A673 (cell line): ENCODE measurements around the gene DGKD. TPM values are rescaled to one million over a fixed set of nuclear protein-coding genes. Genes with fewer than 3 reads are reported as not detected.

Experiments used
- Bru-seq: library from RNA; stranded (reverse); fragments of 400-500 nt; gene quantifications from one replicate; lab custom pipeline; 2021; lab: Mats Ljungman, UMichigan
- BruChase-seq, 2 experiments: library from RNA; stranded (reverse); fragments of 400-500 nt; gene quantifications; one replicate each; lab custom pipeline; 2021; lab: Mats Ljungman, UMichigan
- BruUV-seq: library from RNA; stranded (reverse); fragments of 400-500 nt; replicated peaks from 2 replicates; lab custom pipeline; 2021; lab: Mats Ljungman, UMichigan
- CTCF ChIA-PET: fragments of 300-600 bp; sonication (Branson Sonifier 250); formaldehyde crosslinking; loops from one replicate; lab custom pipeline; 2022; ENCODE audit warnings: antibody characterized with exemption; lab: Charles Lee
- POLR2A ChIA-PET: fragments of 300-600 bp; sonication (Branson Sonifier 250); formaldehyde crosslinking; loops from one replicate; lab custom pipeline; 2022; ENCODE audit warnings: antibody characterized with exemption; ENCODE audit not compliant: low non-redundant PET; lab: Charles Lee
- DNase-seq: peaks from one replicate; pipeline ENCODE4 v3.0.0-alpha.2; 2015; ENCODE audit warnings: low spot score
- H3K27ac ChIP-seq: fragments of 200-600 bp; sonication (generic); 2 replicates; pipeline ENCODE4 v1.5.1; 2016; ENCODE audit warnings: mixed run types, low read depth, mild to moderate bottlenecking, mixed read lengths, antibody characterized with exemption, low read length; ENCODE audit not compliant: poor library complexity, severe bottlenecking
- H3K27me3 ChIP-seq: fragments of 200-600 bp; sonication (generic); replicated peaks from 2 replicates; pipeline ENCODE4 v1.6.1; 2017; ENCODE audit warnings: mixed run types, low read depth, mild to moderate bottlenecking, mixed read lengths, antibody characterized with exemption, low read length; ENCODE audit not compliant: insufficient read depth, poor library complexity
- H3K36me3 ChIP-seq: fragments of 200-600 bp; sonication (generic); 2 replicates; pipeline ENCODE4 v1.6.1; 2016; ENCODE audit warnings: mixed run types, mild to moderate bottlenecking, mixed read lengths, antibody characterized with exemption, low read length; ENCODE audit not compliant: insufficient read depth, poor library complexity, severe bottlenecking
- H3K4me1 ChIP-seq: fragments of 200-600 bp; sonication (generic); 2 replicates; pipeline ENCODE4 v1.6.1; 2017; ENCODE audit warnings: mixed run types, mild to moderate bottlenecking, mixed read lengths, antibody characterized with exemption, low read length; ENCODE audit not compliant: insufficient read depth, poor library complexity, severe bottlenecking
- H3K4me3 ChIP-seq: fragments of 200-600 bp; sonication (generic); 2 replicates; pipeline ENCODE4 v1.5.1; 2016; ENCODE audit warnings: low read depth, mixed run types, mild to moderate bottlenecking, mixed read lengths, low read length; ENCODE audit not compliant: poor library complexity, severe bottlenecking
- H3K9me3 ChIP-seq: fragments of 200-600 bp; sonication (generic); 2 replicates; pipeline ENCODE4 v1.6.1; 2016; ENCODE audit warnings: mixed run types, low read depth, mild to moderate bottlenecking, mixed read lengths, antibody characterized with exemption, low read length; ENCODE audit not compliant: poor library complexity, severe bottlenecking
- EZH2 ChIP-seq: fragments of 200-600 bp; sonication (generic); IDR thresholded peaks from 2 replicates; pipeline ENCODE4 v1.6.1; 2017; ENCODE audit warnings: borderline replicate concordance, low read depth, mild to moderate bottlenecking, mixed read lengths, antibody characterized with exemption, low read length; ENCODE audit not compliant: poor library complexity, severe bottlenecking
- intact Hi-C: fragments of 100-400 bp; cut with micrococcal nuclease; formaldehyde crosslinking; loops from one replicate; pipeline ENCODE4 v1.10.0; 2022; ENCODE audit not compliant: unreplicated experiment
- long read RNA-seq: library from polyadenylated mRNA; stranded (forward); transcript quantifications from one replicate; pipeline ENCODE4 v2.0.0, GENCODE V29; 2022
- total RNA-seq: library from RNA; stranded (reverse); gene quantifications from 2 replicates; pipeline ENCODE4 v1.2.3, GENCODE V29; 2021
- TF ChIP-seq, protein P1 (sequence below): fragments of 300-800, 200-600 bp; sonication (generic); conservative IDR thresholded peaks from 2 replicates; pipeline ENCODE4 v1.5.1; 2017; ENCODE audit warnings: low read depth, mild to moderate bottlenecking, antibody characterized with exemption, low read length, moderate library complexity, mixed read lengths

DGKD gene, protein sequence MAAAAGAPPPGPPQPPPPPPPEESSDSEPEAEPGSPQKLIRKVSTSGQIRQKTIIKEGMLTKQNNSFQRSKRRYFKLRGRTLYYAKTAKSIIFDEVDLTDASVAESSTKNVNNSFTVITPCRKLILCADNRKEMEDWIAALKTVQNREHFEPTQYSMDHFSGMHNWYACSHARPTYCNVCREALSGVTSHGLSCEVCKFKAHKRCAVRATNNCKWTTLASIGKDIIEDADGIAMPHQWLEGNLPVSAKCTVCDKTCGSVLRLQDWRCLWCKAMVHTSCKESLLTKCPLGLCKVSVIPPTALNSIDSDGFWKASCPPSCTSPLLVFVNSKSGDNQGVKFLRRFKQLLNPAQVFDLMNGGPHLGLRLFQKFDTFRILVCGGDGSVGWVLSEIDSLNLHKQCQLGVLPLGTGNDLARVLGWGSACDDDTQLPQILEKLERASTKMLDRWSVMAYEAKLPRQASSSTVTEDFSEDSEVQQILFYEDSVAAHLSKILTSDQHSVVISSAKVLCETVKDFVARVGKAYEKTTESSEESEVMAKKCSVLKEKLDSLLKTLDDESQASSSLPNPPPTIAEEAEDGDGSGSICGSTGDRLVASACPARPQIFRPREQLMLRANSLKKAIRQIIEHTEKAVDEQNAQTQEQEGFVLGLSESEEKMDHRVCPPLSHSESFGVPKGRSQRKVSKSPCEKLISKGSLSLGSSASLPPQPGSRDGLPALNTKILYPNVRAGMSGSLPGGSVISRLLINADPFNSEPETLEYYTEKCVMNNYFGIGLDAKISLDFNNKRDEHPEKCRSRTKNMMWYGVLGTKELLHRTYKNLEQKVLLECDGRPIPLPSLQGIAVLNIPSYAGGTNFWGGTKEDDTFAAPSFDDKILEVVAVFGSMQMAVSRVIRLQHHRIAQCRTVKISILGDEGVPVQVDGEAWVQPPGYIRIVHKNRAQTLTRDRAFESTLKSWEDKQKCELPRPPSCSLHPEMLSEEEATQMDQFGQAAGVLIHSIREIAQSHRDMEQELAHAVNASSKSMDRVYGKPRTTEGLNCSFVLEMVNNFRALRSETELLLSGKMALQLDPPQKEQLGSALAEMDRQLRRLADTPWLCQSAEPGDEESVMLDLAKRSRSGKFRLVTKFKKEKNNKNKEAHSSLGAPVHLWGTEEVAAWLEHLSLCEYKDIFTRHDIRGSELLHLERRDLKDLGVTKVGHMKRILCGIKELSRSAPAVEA
- total RNA-seq (106 and 128 TPM in 2 replicates), Bru-seq, nascent RNA (percentile 89 among the genes with signal in this experiment), BruChase-seq, experiment 1, labeled RNA remaining after a 2-hour chase (percentile 86 among the genes with signal in this experiment), BruChase-seq, experiment 2, labeled RNA remaining after a 6-hour chase (percentile 94 among the genes with signal in this experiment)
- long read RNA-seq, full-length matches to known transcripts: 55 of 125 reads
- long read RNA-seq, partial matches to known transcripts: 46 of 125 reads
- long read RNA-seq, other reads (novel, unspliced or antisense): 24 of 125 reads

DNA sequence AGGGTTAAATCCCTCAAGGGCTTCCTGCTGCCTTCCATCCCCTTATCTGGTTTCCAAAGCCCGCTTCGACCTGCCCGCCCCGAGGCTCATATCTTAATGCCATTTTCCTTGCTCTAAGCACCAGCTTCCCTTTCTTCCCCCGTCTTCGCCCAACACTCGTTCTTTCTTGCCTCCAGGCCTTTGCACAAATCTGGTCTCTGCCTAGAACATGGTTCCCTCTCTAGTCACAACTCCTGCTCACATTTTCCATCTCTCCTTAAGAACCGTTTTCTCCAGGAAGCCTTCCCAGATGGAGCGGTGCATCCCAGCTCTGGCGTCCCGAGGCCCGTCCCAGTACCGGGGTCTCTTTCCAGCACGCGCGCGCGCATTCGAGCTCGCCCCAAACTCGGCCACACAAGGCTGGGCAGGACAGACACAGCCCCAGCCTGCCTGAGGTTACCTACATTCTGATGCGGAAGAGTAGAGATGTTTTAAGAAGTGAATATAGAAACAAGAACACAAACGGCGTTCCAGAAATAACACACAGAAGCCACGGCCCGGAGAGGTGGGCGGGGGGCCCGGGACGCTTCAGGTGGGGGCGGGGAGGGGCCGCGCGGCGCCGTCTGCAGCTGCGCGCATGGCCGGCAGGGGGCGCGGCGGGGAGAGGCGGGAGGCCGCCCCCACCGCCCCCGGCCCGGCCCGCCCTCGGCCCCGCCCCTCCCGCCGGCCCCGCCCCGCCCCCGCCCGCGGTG is at the start of gene DGKD:
TSS of gene DGKD (plus strand) at position 726 of the 731 bp plus-strand sequence. CDS start 25 bp downstream, outside the sequence.
- intact Hi-C loops: no loop called here
- TSS peak; percentile 44 for BruUV-seq
- Histone ChIP-seq H3K9me3 (no peaks in the 10 kb centered on the region), H3K36me3 (peaks cover 9% of the 10 kb centered on the region), H3K4me3 (peak within 1 kb of the TSS; percentile 61), H3K27me3 (no peaks in the 10 kb centered on the region), H3K4me1 (peaks cover 41% of the 10 kb centered on the region), H3K27ac (peak within 1 kb of the TSS; percentile 78)
- DNase-seq: peak; percentile 72
- CTCF ChIA-PET: interaction anchor here (0.6 to 0.7 kb wide), 4 partner anchors 25 to 543 kb away, joined by 3 to 8 read pairs (median 6); no protein-coding TSS in a partner anchor
- POLR2A ChIA-PET: interaction anchor here (0.5 to 0.6 kb wide), 2 partner anchors 711 to 889 kb away, joined by 4 to 6 read pairs; no protein-coding TSS in a partner anchor
- TF ChIP-seq, protein P1, sequence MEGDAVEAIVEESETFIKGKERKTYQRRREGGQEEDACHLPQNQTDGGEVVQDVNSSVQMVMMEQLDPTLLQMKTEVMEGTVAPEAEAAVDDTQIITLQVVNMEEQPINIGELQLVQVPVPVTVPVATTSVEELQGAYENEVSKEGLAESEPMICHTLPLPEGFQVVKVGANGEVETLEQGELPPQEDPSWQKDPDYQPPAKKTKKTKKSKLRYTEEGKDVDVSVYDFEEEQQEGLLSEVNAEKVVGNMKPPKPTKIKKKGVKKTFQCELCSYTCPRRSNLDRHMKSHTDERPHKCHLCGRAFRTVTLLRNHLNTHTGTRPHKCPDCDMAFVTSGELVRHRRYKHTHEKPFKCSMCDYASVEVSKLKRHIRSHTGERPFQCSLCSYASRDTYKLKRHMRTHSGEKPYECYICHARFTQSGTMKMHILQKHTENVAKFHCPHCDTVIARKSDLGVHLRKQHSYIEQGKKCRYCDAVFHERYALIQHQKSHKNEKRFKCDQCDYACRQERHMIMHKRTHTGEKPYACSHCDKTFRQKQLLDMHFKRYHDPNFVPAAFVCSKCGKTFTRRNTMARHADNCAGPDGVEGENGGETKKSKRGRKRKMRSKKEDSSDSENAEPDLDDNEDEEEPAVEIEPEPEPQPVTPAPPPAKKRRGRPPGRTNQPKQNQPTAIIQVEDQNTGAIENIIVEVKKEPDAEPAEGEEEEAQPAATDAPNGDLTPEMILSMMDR: peak; percentile 41; the same call in 1 of the 2 replicates
- no peak for TF ChIP-seq EZH2

DNA sequence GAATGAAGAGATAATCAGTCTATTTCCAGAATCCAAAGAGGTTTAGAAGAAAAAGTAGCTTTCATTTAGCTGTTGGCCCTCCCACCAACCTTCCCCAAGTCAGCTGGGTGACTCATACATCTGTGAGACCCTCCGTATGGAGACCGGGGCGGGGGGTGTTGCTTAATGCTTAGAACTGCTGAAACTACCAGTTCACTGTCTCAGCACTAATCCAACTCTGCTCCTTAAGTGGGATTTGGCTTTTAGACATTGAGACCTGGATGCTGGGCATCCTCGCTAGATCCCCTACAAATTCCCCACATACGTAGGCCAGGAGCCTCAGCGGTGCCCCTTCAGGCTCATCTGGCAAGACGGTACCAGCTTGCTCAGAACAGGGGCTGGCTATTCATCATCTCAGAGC is 46.7 kb upstream of the DGKD start, which contains the start of gene SAG:
TSS of gene SAG (plus strand) at position 252 of the 400 bp plus-strand sequence. CDS start 1,374 bp downstream, outside the sequence.
- no peaks in the 10 kb centered on the region for H3K36me3 ChIP-seq
- intact Hi-C loops: no loop called here

More for the DNA sequence above, 46.7 kb upstream of the DGKD start, which contains the start of gene SAG:
- H3K27ac ChIP-seq: no peak within 1 kb of the TSS
- BruUV-seq: no TSS peak
- DNase-seq: no peak
- CTCF ChIA-PET: no interaction called here
- H3K4me1 ChIP-seq: no peaks in the 10 kb centered on the region
- POLR2A ChIA-PET: no interaction called here
- no peak within 1 kb of the TSS for H3K4me3 ChIP-seq
- no peaks in the 10 kb centered on the region for H3K9me3 ChIP-seq
- TF ChIP-seq, protein P1: no peak
- no peak for TF ChIP-seq EZH2
- no peaks in the 10 kb centered on the region for H3K27me3 ChIP-seq
